Astrocyte (in vitro differentiated cells and primary cell): Measurements from ENCODE around the gene RPUSD4. TPM values are rescaled to one million over a fixed set of nuclear protein-coding genes. Genes with fewer than 3 reads are reported as not detected.

ENCODE experiments used
- DNase-seq: peaks from one replicate; pipeline ENCODE4 v3.0.0-alpha.2; 2010; ENCODE audit warnings: low read depth
- FAIRE-seq: peaks from 2 replicates; lab custom pipeline; 2011; peaks lifted over from hg19 to GRCh38; lab: Jason Lieb, UNC
- H2AFZ ChIP-seq: 2 replicates; pipeline ENCODE4 v1.6.0; 2012; ENCODE audit warnings: low read depth, low read length, inconsistent platforms
- H3K27ac ChIP-seq: 2 replicates; pipeline ENCODE4 v1.5.1; 2011; ENCODE audit warnings: low read depth, low read length, inconsistent platforms
- H3K27me3 ChIP-seq: 2 replicates; pipeline ENCODE4 v1.6.0; 2011; ENCODE audit warnings: low read length, inconsistent platforms; ENCODE audit not compliant: insufficient read depth
- H3K36me3 ChIP-seq: 2 replicates; pipeline ENCODE4 v1.5.1; 2011; ENCODE audit warnings: low read length, inconsistent platforms; ENCODE audit not compliant: insufficient read depth
- H3K4me1 ChIP-seq: 2 replicates; pipeline ENCODE4 v1.5.1; 2011; ENCODE audit warnings: low read length, inconsistent platforms; ENCODE audit not compliant: insufficient read depth
- H3K4me2 ChIP-seq: 2 replicates; pipeline ENCODE4 v1.6.0; 2012; ENCODE audit warnings: low read length, inconsistent platforms
- H3K4me3 ChIP-seq: 2 replicates; pipeline ENCODE4 v1.5.1; 2011; ENCODE audit warnings: low read depth, mild to moderate bottlenecking, low read length, inconsistent platforms; ENCODE audit not compliant: insufficient read depth
- H3K79me2 ChIP-seq: 2 replicates; pipeline ENCODE4 v1.6.0; 2012; ENCODE audit warnings: mild to moderate bottlenecking, low read length, inconsistent platforms; ENCODE audit not compliant: insufficient read depth
- H3K9ac ChIP-seq: 2 replicates; pipeline ENCODE4 v1.6.0; 2012; ENCODE audit warnings: mild to moderate bottlenecking, low read length, inconsistent platforms
- H3K9me3 ChIP-seq: 2 replicates; pipeline ENCODE4 v1.5.1; 2012; ENCODE audit warnings: low read depth, mild to moderate bottlenecking, low read length, inconsistent platforms; ENCODE audit not compliant: insufficient read depth
- H4K20me1 ChIP-seq: 2 replicates; pipeline ENCODE4 v1.6.0; 2012; ENCODE audit warnings: low read length, inconsistent platforms; ENCODE audit not compliant: insufficient read depth
- H3K27ac Mint-ChIP-seq: one replicate; pipeline ENCODE4 v1.8.0; 2021; ENCODE audit warnings: mild to moderate bottlenecking, mixed read lengths; ENCODE audit not compliant: unreplicated experiment
- H3K27me3 Mint-ChIP-seq: one replicate; pipeline ENCODE4 v1.8.0; 2021; ENCODE audit warnings: low read depth, mixed read lengths; ENCODE audit not compliant: unreplicated experiment
- H3K36me3 Mint-ChIP-seq: one replicate; pipeline ENCODE4 v1.8.0; 2021; ENCODE audit warnings: low read depth, mixed read lengths; ENCODE audit not compliant: unreplicated experiment
- H3K4me1 Mint-ChIP-seq: one replicate; pipeline ENCODE4 v1.8.0; 2021; ENCODE audit warnings: low read depth, mixed read lengths; ENCODE audit not compliant: unreplicated experiment
- H3K4me3 Mint-ChIP-seq: one replicate; pipeline ENCODE4 v1.8.0; 2021; ENCODE audit warnings: mild to moderate bottlenecking, moderate library complexity, mixed read lengths; ENCODE audit not compliant: unreplicated experiment
- H3K9me3 Mint-ChIP-seq: one replicate; pipeline ENCODE4 v1.8.0; 2021; ENCODE audit warnings: mild to moderate bottlenecking, mixed read lengths; ENCODE audit not compliant: unreplicated experiment
- CTCF ChIP-seq: IDR thresholded peaks from 2 replicates; pipeline ENCODE4 v1.5.1; 2011; ENCODE audit warnings: low read depth, mild to moderate bottlenecking, inconsistent platforms, low read length, moderate library complexity; ENCODE audit not compliant: insufficient read depth
- EZH2 ChIP-seq: IDR thresholded peaks from 2 replicates; pipeline ENCODE4 v1.6.1; 2012; ENCODE audit warnings: mild to moderate bottlenecking, low read length, inconsistent platforms; ENCODE audit not compliant: insufficient read depth
- total RNA-seq: library from RNA; stranded (reverse); gene quantifications from 2 replicates; pipeline ENCODE4 v1.2.1, GENCODE V29; 2021

RPUSD4 gene
- total RNA-seq, 1 donor from 2014 or later: 21.6 TPM

GRCh38 chr11:126165311-126165720 lies 46.1 kb downstream of the RPUSD4 start:
- no peak overlapping the region for H3K4me3 ChIP-seq
- DNase-seq: no peak
- no peak overlapping the region for H3K4me3 Mint-ChIP-seq
- H4K20me1 ChIP-seq: no peaks in the 10 kb centered on the region
- no peak overlapping the region for H3K9ac ChIP-seq
- no peaks in the 10 kb centered on the region for H3K36me3 Mint-ChIP-seq
- peaks cover 16% of the 10 kb centered on the region for H3K27me3 Mint-ChIP-seq
- H3K27me3 ChIP-seq: peaks cover 2% of the 10 kb centered on the region
- no peak for FAIRE-seq
- TF ChIP-seq EZH2 (no peak), CTCF (no peak)
- H3K27ac Mint-ChIP-seq: no peak overlapping the region
- H3K9me3 ChIP-seq: no peaks in the 10 kb centered on the region
- H3K4me1 Mint-ChIP-seq: peaks cover 3% of the 10 kb centered on the region
- H3K36me3 ChIP-seq: no peaks in the 10 kb centered on the region
- H3K9me3 Mint-ChIP-seq: no peaks in the 10 kb centered on the region
- H3K4me1 ChIP-seq: peaks cover 15% of the 10 kb centered on the region
- H2AFZ ChIP-seq: no peak overlapping the region
- H3K27ac ChIP-seq: no peak overlapping the region
- H3K4me2 ChIP-seq: no peak overlapping the region
- no peaks in the 10 kb centered on the region for H3K79me2 ChIP-seq

- H3K4me2 ChIP-seq: no peak overlapping the region
- H3K9me3 ChIP-seq: no peaks in the 10 kb centered on the region
- H3K27ac Mint-ChIP-seq: no peak overlapping the region
- no peak overlapping the region for H3K27ac ChIP-seq
- no peak overlapping the region for H3K4me3 Mint-ChIP-seq
- H4K20me1 ChIP-seq: no peaks in the 10 kb centered on the region
- no peak overlapping the region for H3K9ac ChIP-seq
- H3K27me3 ChIP-seq: peaks cover 2% of the 10 kb centered on the region
- H3K27me3 Mint-ChIP-seq: peaks cover 17% of the 10 kb centered on the region
- DNase-seq: no peak
- H3K36me3 Mint-ChIP-seq: no peaks in the 10 kb centered on the region
- H3K79me2 ChIP-seq: no peaks in the 10 kb centered on the region
- no peak overlapping the region for H3K4me3 ChIP-seq
- H3K36me3 ChIP-seq: no peaks in the 10 kb centered on the region
- no peak for TF ChIP-seq EZH2
- no peak for TF ChIP-seq CTCF
- FAIRE-seq: no peak
- peaks cover 3% of the 10 kb centered on the region for H3K4me1 Mint-ChIP-seq
- no peaks in the 10 kb centered on the region for H3K9me3 Mint-ChIP-seq
- H3K4me1 ChIP-seq: peaks cover 15% of the 10 kb centered on the region
- H2AFZ ChIP-seq: no peak overlapping the region
Observed at GRCh38 chr11:126164781-126165180, 46.7 kb downstream of the RPUSD4 start.

GRCh38 chr11:126163779-126164178 lies 47.7 kb downstream of the RPUSD4 start:
- Histone ChIP-seq H3K4me1 (peaks cover 15% of the 10 kb centered on the region), H2AFZ (no peak overlapping the region), H3K9ac (peak overlapping the region; percentile 29), H3K9me3 (no peaks in the 10 kb centered on the region), H3K4me3 (no peak overlapping the region), H3K27me3 (peaks cover 8% of the 10 kb centered on the region), H3K4me2 (no peak overlapping the region), H3K27ac (no peak overlapping the region), H4K20me1 (no peaks in the 10 kb centered on the region), H3K79me2 (no peaks in the 10 kb centered on the region), H3K36me3 (no peaks in the 10 kb centered on the region)
- H3K27ac Mint-ChIP-seq: no peak overlapping the region
- no peak for TF ChIP-seq CTCF
- no peak for TF ChIP-seq EZH2
- DNase-seq (no peak), FAIRE-seq (no peak)
- H3K9me3 Mint-ChIP-seq: no peaks in the 10 kb centered on the region
- peaks cover 3% of the 10 kb centered on the region for H3K4me1 Mint-ChIP-seq
- peaks cover 17% of the 10 kb centered on the region for H3K27me3 Mint-ChIP-seq
- H3K4me3 Mint-ChIP-seq: no peak overlapping the region
- H3K36me3 Mint-ChIP-seq: no peaks in the 10 kb centered on the region
